ENCODE results near the gene NEK6.

NEK6 gene

DNA sequence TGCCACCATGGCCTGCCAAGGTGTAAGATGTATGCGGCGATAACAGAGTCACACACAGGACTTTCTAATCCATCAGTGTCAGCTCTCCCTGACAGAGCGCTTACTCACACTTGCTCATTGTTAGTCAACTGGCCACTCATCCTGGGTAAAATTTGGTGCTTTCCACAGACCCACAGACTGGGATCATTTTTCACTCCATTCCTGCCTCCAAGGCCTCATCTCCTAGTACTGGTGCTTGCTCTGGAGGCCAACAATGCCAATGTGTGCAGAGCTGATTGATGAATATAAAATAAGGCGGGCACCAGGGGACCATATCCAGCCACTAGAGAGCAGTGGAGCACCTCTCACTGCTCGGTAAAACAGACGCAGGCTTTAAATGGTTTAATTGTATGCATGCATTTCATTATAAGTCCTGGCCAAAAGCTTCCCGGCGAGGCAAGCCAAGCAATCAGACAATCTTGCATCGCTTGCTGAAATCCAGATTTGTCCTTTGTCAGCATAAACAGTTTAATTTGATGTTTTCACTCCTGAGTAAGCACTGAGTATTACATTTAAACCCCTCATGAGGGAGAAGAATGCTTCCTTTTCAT lies 135.2 kb downstream of the NEK6 start:
- peak in 43 of 56 donors; percentile 20 to 82 (median 62) for DNase-seq

DNA sequence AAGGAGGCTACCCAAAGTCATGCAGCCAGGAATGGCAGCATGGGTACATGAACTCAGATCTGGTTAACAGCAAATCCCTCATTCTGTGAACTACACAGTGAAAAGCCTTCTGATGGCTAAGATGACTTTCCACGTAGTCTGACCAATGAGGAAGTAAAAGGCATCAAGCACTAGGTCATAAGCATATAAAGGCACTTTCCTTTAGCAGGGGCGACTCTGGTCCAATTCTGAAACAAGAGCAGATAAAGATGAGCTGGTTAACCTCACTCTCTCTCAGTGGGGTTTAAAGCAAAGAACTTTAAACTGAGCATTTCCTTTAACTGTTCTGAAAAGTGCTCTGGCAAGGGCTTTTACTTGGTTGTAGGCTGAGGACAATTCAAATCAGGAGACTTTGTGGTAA lies 136.4 kb downstream of the NEK6 start:
- DNase-seq, result no peak

DNA sequence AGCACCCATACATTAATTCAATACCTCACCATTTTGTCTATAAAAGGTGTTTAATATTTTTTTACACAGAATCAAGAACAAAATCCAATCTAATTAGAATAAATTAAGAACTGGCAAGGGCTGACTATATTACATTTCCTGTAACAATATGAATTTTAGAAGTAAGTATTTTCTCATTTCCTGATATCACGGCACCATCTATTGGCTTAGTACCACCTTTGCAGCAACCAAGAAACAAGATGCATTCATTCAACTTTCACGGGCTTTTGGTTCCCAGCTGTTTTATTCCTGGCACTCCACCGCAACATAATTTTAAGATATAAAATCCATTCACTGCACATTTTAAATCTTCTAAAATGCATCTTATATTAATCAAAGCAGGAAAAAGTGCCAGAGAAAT lies 136.8 kb downstream of the NEK6 start:
- DNase-seq, result no peak

DNA sequence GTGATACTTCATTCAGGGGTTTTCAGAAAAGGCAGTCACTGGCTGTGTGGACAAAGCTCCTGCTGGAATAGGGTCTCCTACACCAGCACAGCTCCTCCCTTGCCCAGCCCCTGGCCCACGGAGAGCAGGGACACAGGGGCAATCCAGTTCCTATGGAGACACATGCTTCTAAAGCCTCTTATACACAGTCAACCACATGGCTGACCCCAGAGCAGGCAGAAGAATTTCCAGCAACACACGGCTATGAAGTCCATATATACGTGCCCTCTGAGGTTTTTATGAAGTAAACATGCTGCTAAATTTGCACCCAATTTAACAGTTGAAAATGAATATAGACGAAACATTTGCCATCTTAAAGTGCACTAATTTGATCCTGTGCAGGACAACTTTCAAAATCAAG lies 138.1 kb downstream of the NEK6 start:
- no peak for DNase-seq

DNA sequence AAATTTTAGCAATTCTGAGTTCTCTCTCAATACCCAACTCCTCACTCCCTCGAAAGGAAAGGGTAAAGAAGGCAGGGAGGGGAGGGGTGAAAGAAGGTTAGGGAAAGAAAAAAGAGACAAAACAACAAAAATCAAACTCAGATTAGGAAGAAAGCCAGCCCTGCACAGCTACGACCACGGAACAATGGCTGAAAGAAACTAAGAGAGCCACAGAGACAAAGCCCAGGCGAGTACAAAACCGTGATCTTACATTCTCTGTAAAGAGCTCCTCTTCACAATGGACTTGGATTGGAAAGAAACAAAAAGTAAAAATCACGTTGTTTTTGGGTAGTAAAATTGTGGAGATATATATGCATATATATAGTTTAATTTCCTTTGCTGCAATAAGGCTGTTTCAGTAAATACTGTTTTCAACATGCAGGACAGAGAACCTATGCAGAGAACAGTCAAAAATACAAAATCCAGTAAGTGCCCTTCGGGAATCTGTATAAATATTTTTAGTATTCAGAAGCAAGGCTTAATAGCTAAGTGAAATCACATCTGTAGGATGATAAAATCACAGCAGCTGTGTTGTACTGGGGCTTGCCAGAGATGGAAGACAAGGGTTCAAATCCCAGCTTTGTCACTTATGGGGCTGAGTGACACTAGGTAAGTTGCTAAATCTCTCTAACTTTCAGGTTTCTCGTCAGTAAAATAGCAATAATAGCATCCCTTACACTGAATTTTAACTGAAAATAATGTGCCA lies 140.6 kb downstream of the NEK6 start:
- DNase-seq, result no peak

DNA sequence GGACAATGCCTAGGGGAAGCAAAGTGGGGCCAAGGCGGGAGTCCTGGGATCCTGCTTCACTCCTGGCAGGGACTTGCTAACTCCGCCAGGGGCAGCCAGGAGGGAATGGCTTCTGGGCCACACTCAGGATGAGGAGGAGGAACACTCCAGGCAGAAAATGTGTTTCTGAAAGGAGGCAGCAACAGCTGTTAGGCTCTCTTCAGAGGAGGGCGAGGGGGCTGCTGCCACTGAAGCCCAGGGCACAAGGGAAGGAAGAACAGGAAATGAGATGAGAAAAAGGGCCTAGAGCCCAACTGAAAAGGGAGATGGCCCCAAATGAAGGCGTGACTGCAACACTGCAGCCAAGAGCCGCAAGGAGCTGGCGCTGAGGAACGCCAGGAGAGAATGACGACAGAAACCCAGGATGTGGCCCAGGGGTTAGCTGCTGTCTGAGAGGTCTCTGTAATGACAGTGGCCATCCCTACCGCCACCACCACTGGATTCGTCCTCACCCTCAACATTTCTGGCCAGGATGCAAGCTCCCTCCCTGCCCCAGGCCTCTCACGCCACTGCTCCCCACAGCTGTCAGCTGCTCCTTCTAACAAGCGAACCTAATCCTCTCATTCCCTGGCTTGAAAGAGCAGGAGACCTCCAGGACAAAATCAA lies 141.7 kb downstream of the NEK6 start:
- DNase-seq, result peak in 11 of 56 donors; percentile 5 to 45 (median 20)

- DNase-seq, result no peak
Observed at GRCh38 chr9:124399968-124400940, 142.5 kb downstream of the NEK6 start.

Measured in nucleus accumbens (tissue), 56 donors.